ENCODE measurements around the gene CCDC126.

CCDC126 gene

DNA sequence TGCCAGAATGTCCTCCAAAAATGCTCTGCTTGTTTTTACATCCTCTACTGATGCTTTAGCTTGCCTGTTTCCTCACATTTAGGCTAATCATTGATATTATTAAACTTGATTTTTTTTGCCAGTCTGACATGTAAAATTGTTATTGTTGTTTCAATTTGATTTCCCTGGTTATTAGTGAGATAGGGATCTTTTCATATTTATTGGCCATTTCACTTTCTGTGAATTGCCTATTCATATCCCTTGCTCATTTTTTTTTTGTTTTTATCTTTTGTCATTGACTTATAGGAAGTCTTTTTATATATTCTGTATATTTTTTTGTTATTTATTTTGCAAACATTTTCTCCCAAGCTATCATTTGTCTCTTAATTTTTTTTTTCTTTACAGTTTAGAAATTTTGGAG is 96.0 kb downstream of the CCDC126 start (continued):
- TF ChIP-seq ZNF555 (tag by site-specific recombination; conservative IDR thresholded peaks at IDR 0.05) (no peak), KLF9 (tag by site-specific recombination; IDR thresholded peaks at IDR 0.05; ENCODE audit: low read depth) (no peak)
- TF ChIP-seq, protein P1, sequence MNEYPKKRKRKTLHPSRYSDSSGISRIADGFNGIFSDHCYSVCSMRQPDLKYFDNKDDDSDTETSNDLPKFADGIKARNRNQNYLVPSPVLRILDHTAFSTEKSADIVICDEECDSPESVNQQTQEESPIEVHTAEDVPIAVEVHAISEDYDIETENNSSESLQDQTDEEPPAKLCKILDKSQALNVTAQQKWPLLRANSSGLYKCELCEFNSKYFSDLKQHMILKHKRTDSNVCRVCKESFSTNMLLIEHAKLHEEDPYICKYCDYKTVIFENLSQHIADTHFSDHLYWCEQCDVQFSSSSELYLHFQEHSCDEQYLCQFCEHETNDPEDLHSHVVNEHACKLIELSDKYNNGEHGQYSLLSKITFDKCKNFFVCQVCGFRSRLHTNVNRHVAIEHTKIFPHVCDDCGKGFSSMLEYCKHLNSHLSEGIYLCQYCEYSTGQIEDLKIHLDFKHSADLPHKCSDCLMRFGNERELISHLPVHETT (tag by site-specific recombination; IDR thresholded peaks at IDR 0.05) = no peak
- TF ChIP-seq, protein P2, sequence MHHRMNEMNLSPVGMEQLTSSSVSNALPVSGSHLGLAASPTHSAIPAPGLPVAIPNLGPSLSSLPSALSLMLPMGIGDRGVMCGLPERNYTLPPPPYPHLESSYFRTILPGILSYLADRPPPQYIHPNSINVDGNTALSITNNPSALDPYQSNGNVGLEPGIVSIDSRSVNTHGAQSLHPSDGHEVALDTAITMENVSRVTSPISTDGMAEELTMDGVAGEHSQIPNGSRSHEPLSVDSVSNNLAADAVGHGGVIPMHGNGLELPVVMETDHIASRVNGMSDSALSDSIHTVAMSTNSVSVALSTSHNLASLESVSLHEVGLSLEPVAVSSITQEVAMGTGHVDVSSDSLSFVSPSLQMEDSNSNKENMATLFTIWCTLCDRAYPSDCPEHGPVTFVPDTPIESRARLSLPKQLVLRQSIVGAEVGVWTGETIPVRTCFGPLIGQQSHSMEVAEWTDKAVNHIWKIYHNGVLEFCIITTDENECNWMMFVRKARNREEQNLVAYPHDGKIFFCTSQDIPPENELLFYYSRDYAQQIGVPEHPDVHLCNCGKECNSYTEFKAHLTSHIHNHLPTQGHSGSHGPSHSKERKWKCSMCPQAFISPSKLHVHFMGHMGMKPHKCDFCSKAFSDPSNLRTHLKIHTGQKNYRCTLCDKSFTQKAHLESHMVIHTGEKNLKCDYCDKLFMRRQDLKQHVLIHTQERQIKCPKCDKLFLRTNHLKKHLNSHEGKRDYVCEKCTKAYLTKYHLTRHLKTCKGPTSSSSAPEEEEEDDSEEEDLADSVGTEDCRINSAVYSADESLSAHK (tag by site-specific recombination; IDR thresholded peaks at IDR 0.05) = no peak
- TF ChIP-seq, protein P3, sequence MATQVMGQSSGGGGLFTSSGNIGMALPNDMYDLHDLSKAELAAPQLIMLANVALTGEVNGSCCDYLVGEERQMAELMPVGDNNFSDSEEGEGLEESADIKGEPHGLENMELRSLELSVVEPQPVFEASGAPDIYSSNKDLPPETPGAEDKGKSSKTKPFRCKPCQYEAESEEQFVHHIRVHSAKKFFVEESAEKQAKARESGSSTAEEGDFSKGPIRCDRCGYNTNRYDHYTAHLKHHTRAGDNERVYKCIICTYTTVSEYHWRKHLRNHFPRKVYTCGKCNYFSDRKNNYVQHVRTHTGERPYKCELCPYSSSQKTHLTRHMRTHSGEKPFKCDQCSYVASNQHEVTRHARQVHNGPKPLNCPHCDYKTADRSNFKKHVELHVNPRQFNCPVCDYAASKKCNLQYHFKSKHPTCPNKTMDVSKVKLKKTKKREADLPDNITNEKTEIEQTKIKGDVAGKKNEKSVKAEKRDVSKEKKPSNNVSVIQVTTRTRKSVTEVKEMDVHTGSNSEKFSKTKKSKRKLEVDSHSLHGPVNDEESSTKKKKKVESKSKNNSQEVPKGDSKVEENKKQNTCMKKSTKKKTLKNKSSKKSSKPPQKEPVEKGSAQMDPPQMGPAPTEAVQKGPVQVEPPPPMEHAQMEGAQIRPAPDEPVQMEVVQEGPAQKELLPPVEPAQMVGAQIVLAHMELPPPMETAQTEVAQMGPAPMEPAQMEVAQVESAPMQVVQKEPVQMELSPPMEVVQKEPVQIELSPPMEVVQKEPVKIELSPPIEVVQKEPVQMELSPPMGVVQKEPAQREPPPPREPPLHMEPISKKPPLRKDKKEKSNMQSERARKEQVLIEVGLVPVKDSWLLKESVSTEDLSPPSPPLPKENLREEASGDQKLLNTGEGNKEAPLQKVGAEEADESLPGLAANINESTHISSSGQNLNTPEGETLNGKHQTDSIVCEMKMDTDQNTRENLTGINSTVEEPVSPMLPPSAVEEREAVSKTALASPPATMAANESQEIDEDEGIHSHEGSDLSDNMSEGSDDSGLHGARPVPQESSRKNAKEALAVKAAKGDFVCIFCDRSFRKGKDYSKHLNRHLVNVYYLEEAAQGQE (tag by site-specific recombination; IDR thresholded peaks at IDR 0.05) = no peak
